Thyroid gland (tissue), 4 donors: ENCODE data around the gene EEFSEC. TPM values are rescaled to one million over a fixed set of nuclear protein-coding genes. Genes with fewer than 3 reads are reported as not detected.

Source experiments
- DNase-seq, 2 donors: peaks; one replicate each; pipeline ENCODE4 v3.0.0-alpha.2; 2019
- H3K27ac ChIP-seq, 3 donors: fragments of 200-600 bp; sonication (generic); 1 replicate in 2 of 3; 2 replicates in 1 of 3; pipeline ENCODE4 v1.5.1; 2016 to 2019; ENCODE audit warnings: mild to moderate bottlenecking in 1 of 3, moderate library complexity in 1 of 3
- H3K27me3 ChIP-seq: fragments of 200-600 bp; sonication (generic); one replicate; pipeline ENCODE4 v1.5.1; 2019
- H3K36me3 ChIP-seq, 2 donors: fragments of 200-600 bp; sonication (generic); one replicate each; pipeline ENCODE4 v1.5.1; 2016 to 2019
- H3K4me1 ChIP-seq, 2 donors: fragments of 200-600 bp; sonication (generic); one replicate each; pipeline ENCODE4 v1.5.1; 2017 to 2019
- H3K4me3 ChIP-seq, 3 donors: fragments of 200-600 bp; sonication (generic); replicated peaks in 1 of 3; 1 replicate in 2 of 3; 2 replicates in 1 of 3; pipeline ENCODE4 v1.5.1; 2016; ENCODE audit warnings: mild to moderate bottlenecking in 1 of 3
- H3K9me3 ChIP-seq: fragments of 200-600 bp; sonication (generic); one replicate; pipeline ENCODE4 v1.5.1; 2017
- POLR2A ChIP-seq, 2 donors: fragments of 450-650 bp; IDR thresholded peaks; one replicate each; pipeline ENCODE4 v1.6.1; 2017; ENCODE audit warnings: antibody characterized with exemption in 2 of 2, mild to moderate bottlenecking in 2 of 2, moderate library complexity in 1 of 2
- WGBS, 2 donors: methylation state at CpG; one replicate each; pipeline ENCODE4 v1.1.5; 2017; 5-methylcytosine and 5-hydroxymethylcytosine counted together
- intact Hi-C: fragments of 100-400 bp; cut with DNase I; formaldehyde crosslinking; loops from one replicate; pipeline ENCODE4 v1.15.1; 2023
- total RNA-seq, 4 donors: library from RNA; depleted of rRNA; stranded (reverse); fragments of >200 nt; gene quantifications; one replicate each; pipeline ENCODE4 v1.2.3, GENCODE V29; 2016
- TF ChIP-seq, protein P1 (sequence below), 6 experiments: fragments of 200-600 bp in 3 of 6; fragments of 450-650 bp in 3 of 6; sonication (generic) in 3 of 6; IDR thresholded peaks; one replicate each; pipeline ENCODE4 v1.5.1; 2016 to 2019; ENCODE audit warnings: antibody characterized with exemption in 6 of 6, mild to moderate bottlenecking in 2 of 6, inconsistent platforms in 1 of 6, moderate library complexity in 1 of 6

EEFSEC gene
- total RNA-seq, 4 donors from 2014 or later: 13.3 to 26.6 (median 21.7) TPM

DNA sequence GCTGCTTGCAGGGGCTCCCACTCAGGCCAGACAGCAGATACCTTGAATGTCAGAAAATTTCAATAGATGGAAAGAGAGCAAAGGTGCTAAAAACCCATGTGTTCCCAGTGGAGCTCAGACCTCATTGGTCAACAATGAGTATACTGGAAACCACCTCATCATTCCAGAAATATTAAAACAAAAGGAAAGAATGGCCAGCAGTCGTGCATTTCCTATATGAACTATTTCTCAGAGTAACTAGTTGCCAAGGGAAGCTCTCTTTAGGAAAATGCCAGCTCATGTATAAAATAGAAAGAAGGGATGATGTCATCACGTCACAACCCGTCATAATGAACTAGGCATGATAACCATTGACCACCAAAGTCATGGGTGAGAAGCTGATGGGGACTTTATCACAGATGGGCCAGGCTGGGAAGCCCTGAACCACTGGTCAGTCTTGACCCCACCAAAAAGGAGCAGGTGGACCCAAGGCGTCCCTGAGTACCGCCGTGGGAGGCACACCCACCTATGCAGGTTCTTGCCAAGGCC, 295.9 kb downstream of the EEFSEC start:
- WGBS, 2 donors: 77 to 82% methylated on average over 6 of the region's 6 CpGs
- intact Hi-C loops: no loop called here
- H3K36me3 ChIP-seq: no peaks in the 10 kb centered on the region
- TF ChIP-seq, protein P1, sequence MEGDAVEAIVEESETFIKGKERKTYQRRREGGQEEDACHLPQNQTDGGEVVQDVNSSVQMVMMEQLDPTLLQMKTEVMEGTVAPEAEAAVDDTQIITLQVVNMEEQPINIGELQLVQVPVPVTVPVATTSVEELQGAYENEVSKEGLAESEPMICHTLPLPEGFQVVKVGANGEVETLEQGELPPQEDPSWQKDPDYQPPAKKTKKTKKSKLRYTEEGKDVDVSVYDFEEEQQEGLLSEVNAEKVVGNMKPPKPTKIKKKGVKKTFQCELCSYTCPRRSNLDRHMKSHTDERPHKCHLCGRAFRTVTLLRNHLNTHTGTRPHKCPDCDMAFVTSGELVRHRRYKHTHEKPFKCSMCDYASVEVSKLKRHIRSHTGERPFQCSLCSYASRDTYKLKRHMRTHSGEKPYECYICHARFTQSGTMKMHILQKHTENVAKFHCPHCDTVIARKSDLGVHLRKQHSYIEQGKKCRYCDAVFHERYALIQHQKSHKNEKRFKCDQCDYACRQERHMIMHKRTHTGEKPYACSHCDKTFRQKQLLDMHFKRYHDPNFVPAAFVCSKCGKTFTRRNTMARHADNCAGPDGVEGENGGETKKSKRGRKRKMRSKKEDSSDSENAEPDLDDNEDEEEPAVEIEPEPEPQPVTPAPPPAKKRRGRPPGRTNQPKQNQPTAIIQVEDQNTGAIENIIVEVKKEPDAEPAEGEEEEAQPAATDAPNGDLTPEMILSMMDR (IDR thresholded peaks at IDR 0.05): no peak
- TF ChIP-seq POLR2A (IDR thresholded peaks at IDR 0.05): no peak
- H3K4me3 ChIP-seq: no peak overlapping the region
- no peak overlapping the region for H3K27ac ChIP-seq
- no peaks in the 10 kb centered on the region for H3K27me3 ChIP-seq
- no peaks in the 10 kb centered on the region for H3K9me3 ChIP-seq
- no peaks in the 10 kb centered on the region for H3K4me1 ChIP-seq
- DNase-seq: no peak

DNA sequence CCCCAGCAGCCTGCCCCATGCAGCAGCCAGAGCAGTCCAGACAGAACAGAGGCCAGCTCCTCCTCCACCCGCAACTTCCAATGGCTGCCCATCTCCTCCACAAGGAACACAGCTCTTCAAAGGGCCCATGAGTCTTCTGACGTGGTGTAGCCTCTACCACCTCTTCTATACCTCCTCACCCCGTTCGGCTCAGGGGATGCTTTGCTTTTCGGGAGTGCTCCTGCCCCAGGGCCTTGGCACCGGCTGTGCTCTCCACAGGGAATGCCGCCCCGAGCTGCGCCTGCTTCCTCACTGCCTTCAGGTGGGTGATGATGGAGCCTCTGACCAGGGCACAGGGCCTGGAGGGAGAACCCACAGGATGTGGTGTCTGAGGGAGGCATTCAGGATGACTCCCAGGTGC, 298.8 kb downstream of the EEFSEC start:
- H3K4me3 ChIP-seq: no peak overlapping the region
- DNase-seq: no peak
- TF ChIP-seq, protein P1 (IDR thresholded peaks at IDR 0.05): no peak
- TF ChIP-seq POLR2A (IDR thresholded peaks at IDR 0.05): no peak
- intact Hi-C loops: no loop called here
- WGBS, 2 donors: 82 to 88% methylated on average over 8 to 9 of the region's 9 CpGs
- no peaks in the 10 kb centered on the region for H3K36me3 ChIP-seq
- no peaks in the 10 kb centered on the region for H3K27me3 ChIP-seq
- H3K9me3 ChIP-seq: no peaks in the 10 kb centered on the region
- H3K27ac ChIP-seq: no peak overlapping the region
- H3K4me1 ChIP-seq: no peaks in the 10 kb centered on the region

DNA sequence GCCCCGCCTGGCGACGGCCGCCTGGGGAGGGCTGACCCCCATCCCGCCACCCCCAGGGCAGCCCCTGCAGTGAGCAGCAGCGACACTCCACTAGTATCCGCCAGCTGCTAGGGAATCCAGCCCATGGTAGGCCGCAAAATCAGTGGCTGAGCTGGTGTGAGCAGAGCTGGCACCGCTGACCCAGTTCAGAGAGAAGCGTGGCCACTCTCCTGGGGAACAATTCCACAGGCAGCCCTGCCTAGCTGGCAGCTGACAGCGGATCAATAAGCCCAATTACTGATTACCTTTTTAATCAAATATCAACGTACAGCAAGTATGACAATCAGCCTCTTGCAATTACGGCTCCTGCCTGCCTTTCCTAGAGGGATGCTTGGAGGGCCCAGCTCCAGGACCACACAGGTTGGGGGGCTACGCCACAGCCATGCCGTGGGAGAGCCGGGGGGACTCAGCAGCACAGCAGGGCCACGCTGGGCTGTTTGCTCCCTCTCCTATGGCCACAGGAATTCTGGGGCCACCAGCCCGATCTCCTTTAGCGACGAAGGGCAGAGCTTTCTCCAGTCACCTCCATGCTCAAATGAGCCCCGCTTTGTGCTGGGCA, 299.5 kb downstream of the EEFSEC start:
- intact Hi-C loops: no loop called here
- H3K4me1 ChIP-seq: no peaks in the 10 kb centered on the region
- no peaks in the 10 kb centered on the region for H3K9me3 ChIP-seq
- H3K36me3 ChIP-seq: no peaks in the 10 kb centered on the region
- no peak overlapping the region for H3K4me3 ChIP-seq
- DNase-seq: no peak
- no peak for TF ChIP-seq POLR2A (IDR thresholded peaks at IDR 0.05)
- TF ChIP-seq, protein P1 (IDR thresholded peaks at IDR 0.05): no peak
- no peak overlapping the region for H3K27ac ChIP-seq
- no peaks in the 10 kb centered on the region for H3K27me3 ChIP-seq
- 85 to 88% methylated on average over 13 to 18 of the region's 21 CpGs for WGBS, 2 donors

DNA sequence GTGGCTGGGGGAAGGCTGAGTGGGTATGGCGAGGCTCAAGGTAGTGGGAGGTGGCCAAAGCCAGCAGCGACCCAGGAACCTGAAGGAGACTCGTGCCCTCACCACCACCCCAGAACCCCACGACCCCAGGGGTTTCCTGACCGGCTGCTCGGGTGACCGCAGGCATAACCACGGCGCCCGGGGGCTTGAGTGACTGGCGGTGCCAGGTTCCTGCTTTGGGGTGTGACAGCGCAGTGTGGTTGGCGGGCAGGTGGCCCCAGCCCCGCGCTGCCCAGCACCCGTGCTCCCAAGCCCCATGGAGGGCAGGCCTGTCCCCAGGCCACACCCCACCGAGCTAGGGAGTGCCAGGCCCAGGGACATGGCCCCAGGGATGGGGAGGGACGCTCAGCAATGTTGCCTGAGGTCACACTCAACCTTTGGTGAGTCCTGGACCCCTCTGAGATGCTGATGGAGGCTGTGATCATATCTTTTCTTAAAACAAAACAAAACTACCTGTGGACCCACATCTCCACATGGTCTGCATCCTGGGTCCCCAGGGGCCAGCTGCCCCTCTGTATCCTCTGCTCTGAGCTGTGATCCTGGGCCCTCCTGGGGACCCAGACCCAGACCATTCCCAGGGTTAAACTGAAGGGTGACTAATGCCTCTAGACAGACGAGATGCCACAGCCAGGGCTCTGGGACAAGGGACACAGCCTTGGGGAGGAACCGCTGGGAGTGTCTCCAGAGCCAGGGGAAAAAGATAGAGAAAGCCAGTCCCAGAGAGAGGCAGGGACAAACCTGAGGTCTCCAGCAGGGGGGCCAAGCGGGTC, 300.4 kb downstream of the EEFSEC start:
- Histone ChIP-seq H3K27me3 (no peaks in the 10 kb centered on the region), H3K27ac (no peak overlapping the region), H3K9me3 (no peaks in the 10 kb centered on the region), H3K36me3 (no peaks in the 10 kb centered on the region), H3K4me3 (no peak overlapping the region), H3K4me1 (no peaks in the 10 kb centered on the region)
- no peak for DNase-seq
- no peak for TF ChIP-seq POLR2A (IDR thresholded peaks at IDR 0.05)
- TF ChIP-seq, protein P1 (IDR thresholded peaks at IDR 0.05): no peak
- WGBS, 2 donors: 85 to 94% methylated on average over 10 to 19 of the region's 21 CpGs
- intact Hi-C loops: no loop called here

DNA sequence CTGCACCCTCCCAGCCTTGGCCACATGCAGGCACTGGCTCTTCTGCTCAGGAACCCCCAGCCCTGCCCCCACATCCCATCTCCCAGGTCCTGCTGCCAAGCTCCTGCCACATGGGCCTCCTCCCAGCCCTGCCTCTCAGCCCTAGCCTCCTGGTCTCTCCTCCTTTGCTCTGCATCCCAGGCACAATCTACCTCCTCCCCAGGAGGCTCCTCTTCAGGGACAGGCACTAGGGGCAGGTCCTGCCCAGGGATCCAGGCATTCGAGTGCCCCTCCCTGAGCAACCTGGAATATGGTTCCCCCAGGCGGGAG, 301.0 kb downstream of the EEFSEC start:
- Histone ChIP-seq H3K27me3 (no peaks in the 10 kb centered on the region), H3K9me3 (no peaks in the 10 kb centered on the region), H3K36me3 (no peaks in the 10 kb centered on the region), H3K27ac (no peak overlapping the region), H3K4me1 (no peaks in the 10 kb centered on the region), H3K4me3 (no peak overlapping the region)
- TF ChIP-seq, protein P1 (IDR thresholded peaks at IDR 0.05): no peak
- no peak for TF ChIP-seq POLR2A (IDR thresholded peaks at IDR 0.05)
- DNase-seq: no peak
- WGBS, 2 donors: 77 to 92% methylated on average over 2 of the region's 2 CpGs
- intact Hi-C loops: no loop called here
